ENCODE data around the gene COIL.

Gene COIL

GRCh38 chr17:56960596-56961538 is at the start of gene COIL:
COIL (minus strand) TSS chr17:56961050; CDS start chr17:56961019, 31 bp downstream.
- no peaks in the 10 kb centered on the region for H3K9me3 ChIP-seq (ENCODE audit: control insufficient read depth in 2 of 2, low read length in 2 of 2)
- peaks cover 0 to 3% of the 10 kb centered on the region in 2 donors for H3K36me3 ChIP-seq (ENCODE audit: control insufficient read depth in 2 of 2, insufficient read depth in 2 of 2, low read length in 2 of 2)
- H3K9ac ChIP-seq (ENCODE audit: low read depth in 1 of 2, low read length in 2 of 2): peak within 1 kb of the TSS; percentile 86 to 91
- no peaks in the 10 kb centered on the region for H3K27me3 ChIP-seq (ENCODE audit: control insufficient read depth in 2 of 2, insufficient read depth in 2 of 2, low read length in 2 of 2)
- H3K27ac ChIP-seq (ENCODE audit: low read depth in 2 of 2, low read length in 2 of 2): peak within 1 kb of the TSS; percentile 84 to 89
- H3K4me3 ChIP-seq (ENCODE audit: low read length in 2 of 2): peak within 1 kb of the TSS; percentile 83 to 94
- peaks cover 3 to 6% of the 10 kb centered on the region in 2 donors for H3K4me1 ChIP-seq (ENCODE audit: control insufficient read depth in 2 of 2, insufficient read depth in 2 of 2, low read length in 2 of 2)

- Histone ChIP-seq H3K9ac (ENCODE audit: low read depth in 1 of 2, low read length in 2 of 2) (no peak overlapping the region), H3K4me3 (ENCODE audit: low read length in 2 of 2) (no peak overlapping the region), H3K27me3 (ENCODE audit: control insufficient read depth in 2 of 2, insufficient read depth in 2 of 2, low read length in 2 of 2) (no peaks in the 10 kb centered on the region), H3K9me3 (ENCODE audit: control insufficient read depth in 2 of 2, low read length in 2 of 2) (no peaks in the 10 kb centered on the region), H3K27ac (ENCODE audit: low read depth in 2 of 2, low read length in 2 of 2) (no peak overlapping the region), H3K36me3 (ENCODE audit: control insufficient read depth in 2 of 2, insufficient read depth in 2 of 2, low read length in 2 of 2) (no peaks in the 10 kb centered on the region), H3K4me1 (ENCODE audit: control insufficient read depth in 2 of 2, insufficient read depth in 2 of 2, low read length in 2 of 2) (no peaks in the 10 kb centered on the region)
Observed at GRCh38 chr17:57010487-57010886, 49.6 kb upstream of the COIL start.

- Histone ChIP-seq H3K4me1 (ENCODE audit: control insufficient read depth in 2 of 2, insufficient read depth in 2 of 2, low read length in 2 of 2) (no peaks in the 10 kb centered on the region), H3K9me3 (ENCODE audit: control insufficient read depth in 2 of 2, low read length in 2 of 2) (no peaks in the 10 kb centered on the region), H3K36me3 (ENCODE audit: control insufficient read depth in 2 of 2, insufficient read depth in 2 of 2, low read length in 2 of 2) (no peaks in the 10 kb centered on the region), H3K9ac (ENCODE audit: low read depth in 1 of 2, low read length in 2 of 2) (no peak overlapping the region), H3K4me3 (ENCODE audit: low read length in 2 of 2) (no peak overlapping the region), H3K27me3 (ENCODE audit: control insufficient read depth in 2 of 2, insufficient read depth in 2 of 2, low read length in 2 of 2) (no peaks in the 10 kb centered on the region), H3K27ac (ENCODE audit: low read depth in 2 of 2, low read length in 2 of 2) (no peak overlapping the region)
Observed at GRCh38 chr17:57009737-57010445, 49.0 kb upstream of the COIL start.

- H3K27me3 ChIP-seq (ENCODE audit: control insufficient read depth in 2 of 2, insufficient read depth in 2 of 2, low read length in 2 of 2): no peaks in the 10 kb centered on the region
- H3K9ac ChIP-seq (ENCODE audit: low read depth in 1 of 2, low read length in 2 of 2): no peak overlapping the region
- H3K4me1 ChIP-seq (ENCODE audit: control insufficient read depth in 2 of 2, insufficient read depth in 2 of 2, low read length in 2 of 2): no peaks in the 10 kb centered on the region
- no peak overlapping the region for H3K4me3 ChIP-seq (ENCODE audit: low read length in 2 of 2)
- H3K27ac ChIP-seq (ENCODE audit: low read depth in 2 of 2, low read length in 2 of 2): no peak overlapping the region
- no peaks in the 10 kb centered on the region for H3K9me3 ChIP-seq (ENCODE audit: control insufficient read depth in 2 of 2, low read length in 2 of 2)
- H3K36me3 ChIP-seq (ENCODE audit: control insufficient read depth in 2 of 2, insufficient read depth in 2 of 2, low read length in 2 of 2): no peaks in the 10 kb centered on the region
Observed at GRCh38 chr17:57008958-57009357, 48.1 kb upstream of the COIL start.

- no peak overlapping the region for H3K4me3 ChIP-seq (ENCODE audit: low read length in 2 of 2)
- H3K4me1 ChIP-seq (ENCODE audit: control insufficient read depth in 2 of 2, insufficient read depth in 2 of 2, low read length in 2 of 2): no peaks in the 10 kb centered on the region
- H3K9me3 ChIP-seq (ENCODE audit: control insufficient read depth in 2 of 2, low read length in 2 of 2): no peaks in the 10 kb centered on the region
- H3K9ac ChIP-seq (ENCODE audit: low read depth in 1 of 2, low read length in 2 of 2): no peak overlapping the region
- H3K27ac ChIP-seq (ENCODE audit: low read depth in 2 of 2, low read length in 2 of 2): no peak overlapping the region
- H3K36me3 ChIP-seq (ENCODE audit: control insufficient read depth in 2 of 2, insufficient read depth in 2 of 2, low read length in 2 of 2): peaks cover 0 to 3% of the 10 kb centered on the region in 2 donors
- no peaks in the 10 kb centered on the region for H3K27me3 ChIP-seq (ENCODE audit: control insufficient read depth in 2 of 2, insufficient read depth in 2 of 2, low read length in 2 of 2)
Observed at GRCh38 chr17:57006040-57006439, 45.2 kb upstream of the COIL start.

- Histone ChIP-seq H3K27ac (ENCODE audit: low read depth in 2 of 2, low read length in 2 of 2) (no peak overlapping the region), H3K4me3 (ENCODE audit: low read length in 2 of 2) (no peak overlapping the region), H3K9ac (ENCODE audit: low read depth in 1 of 2, low read length in 2 of 2) (no peak overlapping the region), H3K36me3 (ENCODE audit: control insufficient read depth in 2 of 2, insufficient read depth in 2 of 2, low read length in 2 of 2) (peaks cover 0 to 6% of the 10 kb centered on the region in 2 donors), H3K9me3 (ENCODE audit: control insufficient read depth in 2 of 2, low read length in 2 of 2) (no peaks in the 10 kb centered on the region), H3K27me3 (ENCODE audit: control insufficient read depth in 2 of 2, insufficient read depth in 2 of 2, low read length in 2 of 2) (no peaks in the 10 kb centered on the region), H3K4me1 (ENCODE audit: control insufficient read depth in 2 of 2, insufficient read depth in 2 of 2, low read length in 2 of 2) (no peaks in the 10 kb centered on the region)
Observed at GRCh38 chr17:57004944-57005579, 44.2 kb upstream of the COIL start.

GRCh38 chr17:57002904-57003303 is 42.1 kb upstream of the COIL start:
- no peak overlapping the region for H3K27ac ChIP-seq (ENCODE audit: low read depth in 2 of 2, low read length in 2 of 2)
- no peaks in the 10 kb centered on the region for H3K9me3 ChIP-seq (ENCODE audit: control insufficient read depth in 2 of 2, low read length in 2 of 2)
- peaks cover 0 to 10% of the 10 kb centered on the region in 2 donors for H3K36me3 ChIP-seq (ENCODE audit: control insufficient read depth in 2 of 2, insufficient read depth in 2 of 2, low read length in 2 of 2)
- no peak overlapping the region for H3K9ac ChIP-seq (ENCODE audit: low read depth in 1 of 2, low read length in 2 of 2)
- H3K4me3 ChIP-seq (ENCODE audit: low read length in 2 of 2): no peak overlapping the region
- no peaks in the 10 kb centered on the region for H3K4me1 ChIP-seq (ENCODE audit: control insufficient read depth in 2 of 2, insufficient read depth in 2 of 2, low read length in 2 of 2)
- H3K27me3 ChIP-seq (ENCODE audit: control insufficient read depth in 2 of 2, insufficient read depth in 2 of 2, low read length in 2 of 2): no peaks in the 10 kb centered on the region

- H3K36me3 ChIP-seq (ENCODE audit: control insufficient read depth in 2 of 2, insufficient read depth in 2 of 2, low read length in 2 of 2): peaks cover 0 to 15% of the 10 kb centered on the region in 2 donors
Observed at GRCh38 chr17:57001541-57001940, 40.7 kb upstream of the COIL start.

GRCh38 chr17:56997313-56997712 is 36.5 kb upstream of the COIL start:
- Histone ChIP-seq H3K36me3 (ENCODE audit: control insufficient read depth in 2 of 2, insufficient read depth in 2 of 2, low read length in 2 of 2) (peaks cover 0 to 28% of the 10 kb centered on the region in 2 donors), H3K9me3 (ENCODE audit: control insufficient read depth in 2 of 2, low read length in 2 of 2) (no peaks in the 10 kb centered on the region), H3K27me3 (ENCODE audit: control insufficient read depth in 2 of 2, insufficient read depth in 2 of 2, low read length in 2 of 2) (no peaks in the 10 kb centered on the region), H3K4me3 (ENCODE audit: low read length in 2 of 2) (no peak overlapping the region), H3K4me1 (ENCODE audit: control insufficient read depth in 2 of 2, insufficient read depth in 2 of 2, low read length in 2 of 2) (no peaks in the 10 kb centered on the region), H3K27ac (ENCODE audit: low read depth in 2 of 2, low read length in 2 of 2) (no peak overlapping the region), H3K9ac (ENCODE audit: low read depth in 1 of 2, low read length in 2 of 2) (no peak overlapping the region)

More at GRCh38 chr17:57001541-57001940, 40.7 kb upstream of the COIL start:
- Histone ChIP-seq H3K27me3 (ENCODE audit: control insufficient read depth in 2 of 2, insufficient read depth in 2 of 2, low read length in 2 of 2) (no peaks in the 10 kb centered on the region), H3K9ac (ENCODE audit: low read depth in 1 of 2, low read length in 2 of 2) (no peak overlapping the region), H3K4me1 (ENCODE audit: control insufficient read depth in 2 of 2, insufficient read depth in 2 of 2, low read length in 2 of 2) (no peaks in the 10 kb centered on the region), H3K9me3 (ENCODE audit: control insufficient read depth in 2 of 2, low read length in 2 of 2) (no peaks in the 10 kb centered on the region), H3K27ac (ENCODE audit: low read depth in 2 of 2, low read length in 2 of 2) (no peak overlapping the region), H3K4me3 (ENCODE audit: low read length in 2 of 2) (no peak overlapping the region)

GRCh38 chr17:56995766-56996165 is 34.9 kb upstream of the COIL start:
- H3K4me3 ChIP-seq (ENCODE audit: low read length in 2 of 2): no peak overlapping the region
- no peak overlapping the region for H3K27ac ChIP-seq (ENCODE audit: low read depth in 2 of 2, low read length in 2 of 2)
- H3K9ac ChIP-seq (ENCODE audit: low read depth in 1 of 2, low read length in 2 of 2): no peak overlapping the region
- no peaks in the 10 kb centered on the region for H3K9me3 ChIP-seq (ENCODE audit: control insufficient read depth in 2 of 2, low read length in 2 of 2)
- H3K27me3 ChIP-seq (ENCODE audit: control insufficient read depth in 2 of 2, insufficient read depth in 2 of 2, low read length in 2 of 2): no peaks in the 10 kb centered on the region
- peaks cover 0 to 26% of the 10 kb centered on the region in 2 donors for H3K36me3 ChIP-seq (ENCODE audit: control insufficient read depth in 2 of 2, insufficient read depth in 2 of 2, low read length in 2 of 2)
- H3K4me1 ChIP-seq (ENCODE audit: control insufficient read depth in 2 of 2, insufficient read depth in 2 of 2, low read length in 2 of 2): no peaks in the 10 kb centered on the region

Measured in mucosa of rectum (tissue), 2 donors.